Mesothelial cell of epicardium (in vitro differentiated cells): Measurements from ENCODE around the gene HTRA3. TPM values are rescaled to one million over a fixed set of nuclear protein-coding genes. Genes with fewer than 3 reads are reported as not detected.

Source experiments
- DNase-seq, 2 experiments: peaks; one replicate each; pipeline ENCODE4 v3.0.0; 2021; ENCODE audit warnings: low spot score in 2 of 2; ENCODE audit not compliant: unreplicated experiment in 2 of 2
- H3K27ac Mint-ChIP-seq: 2 replicates; pipeline ENCODE4 v1.8.0; 2021; ENCODE audit warnings: mixed read lengths
- H3K27me3 Mint-ChIP-seq: 2 replicates; pipeline ENCODE4 v1.8.0; 2021; ENCODE audit warnings: low read depth, mixed read lengths
- H3K36me3 Mint-ChIP-seq: 2 replicates; pipeline ENCODE4 v1.8.0; 2021; ENCODE audit warnings: mixed read lengths
- H3K4me1 Mint-ChIP-seq: 2 replicates; pipeline ENCODE4 v1.8.0; 2021; ENCODE audit warnings: mixed read lengths
- H3K4me3 Mint-ChIP-seq: 2 replicates; pipeline ENCODE4 v1.8.0; 2021; ENCODE audit warnings: mild to moderate bottlenecking, moderate library complexity, mixed read lengths
- H3K9me3 Mint-ChIP-seq: 2 replicates; pipeline ENCODE4 v1.8.0; 2021; ENCODE audit warnings: mixed read lengths
- CTCF ChIP-seq: fragments of 200-600 bp; sonication (generic); IDR thresholded peaks from one replicate; pipeline ENCODE4 v1.5.0; 2021; ENCODE audit warnings: antibody characterized with exemption; ENCODE audit not compliant: unreplicated experiment
- total RNA-seq: library from RNA; stranded (reverse); gene quantifications from 3 replicates; pipeline ENCODE4 v1.2.1, GENCODE V29; 2021

Gene HTRA3
- total RNA-seq, 1 donor from 2014 or later: 26.2 TPM

GRCh38 chr4:8280158-8280875, 10.8 kb downstream of the HTRA3 start:
- no peak for TF ChIP-seq CTCF
- Mint-ChIP-seq H3K4me3 (no peak overlapping the region), H3K27ac (no peak overlapping the region), H3K4me1 (peaks cover 24% of the 10 kb centered on the region), H3K27me3 (no peaks in the 10 kb centered on the region), H3K36me3 (no peaks in the 10 kb centered on the region), H3K9me3 (no peaks in the 10 kb centered on the region)
- DNase-seq: no peak

GRCh38 chr4:8280876-8281440, 11.4 kb downstream of the HTRA3 start:
- H3K27me3 Mint-ChIP-seq: no peaks in the 10 kb centered on the region
- H3K36me3 Mint-ChIP-seq: no peaks in the 10 kb centered on the region
- TF ChIP-seq CTCF: no peak
- peaks cover 24% of the 10 kb centered on the region for H3K4me1 Mint-ChIP-seq
- no peak for DNase-seq
- H3K27ac Mint-ChIP-seq: no peak overlapping the region
- H3K9me3 Mint-ChIP-seq: no peaks in the 10 kb centered on the region
- H3K4me3 Mint-ChIP-seq: no peak overlapping the region

- TF ChIP-seq CTCF: no peak
Observed at GRCh38 chr4:8281519-8282133, 12.1 kb downstream of the HTRA3 start.

GRCh38 chr4:8282134-8282641, 12.6 kb downstream of the HTRA3 start:
- no peak for DNase-seq
- peaks cover 20% of the 10 kb centered on the region for H3K4me1 Mint-ChIP-seq
- H3K9me3 Mint-ChIP-seq: no peaks in the 10 kb centered on the region
- H3K4me3 Mint-ChIP-seq: no peak overlapping the region
- H3K27me3 Mint-ChIP-seq: no peaks in the 10 kb centered on the region
- TF ChIP-seq CTCF: no peak
- H3K36me3 Mint-ChIP-seq: no peaks in the 10 kb centered on the region
- H3K27ac Mint-ChIP-seq: no peak overlapping the region

More at GRCh38 chr4:8281519-8282133, 12.1 kb downstream of the HTRA3 start:
- H3K27me3 Mint-ChIP-seq: no peaks in the 10 kb centered on the region
- no peak overlapping the region for H3K4me3 Mint-ChIP-seq
- no peak for DNase-seq
- peak overlapping the region; percentile 9 for H3K27ac Mint-ChIP-seq
- no peaks in the 10 kb centered on the region for H3K36me3 Mint-ChIP-seq
- peaks cover 21% of the 10 kb centered on the region for H3K4me1 Mint-ChIP-seq
- no peaks in the 10 kb centered on the region for H3K9me3 Mint-ChIP-seq

- DNase-seq: no peak
- H3K27ac Mint-ChIP-seq: no peak overlapping the region
- H3K4me3 Mint-ChIP-seq: no peak overlapping the region
- no peaks in the 10 kb centered on the region for H3K36me3 Mint-ChIP-seq
- no peaks in the 10 kb centered on the region for H3K9me3 Mint-ChIP-seq
- no peak for TF ChIP-seq CTCF
- H3K4me1 Mint-ChIP-seq: peaks cover 18% of the 10 kb centered on the region
- no peaks in the 10 kb centered on the region for H3K27me3 Mint-ChIP-seq
Observed at GRCh38 chr4:8282742-8283141, 13.2 kb downstream of the HTRA3 start.
